ENCODE results near the gene CDH24. TPM values are rescaled to one million over a fixed set of nuclear protein-coding genes. Genes with fewer than 3 reads are reported as not detected.

Gene CDH24
- total and polyA plus RNA-seq, 2 of the 13 experiments (the other 11 are each of a cell fraction or from before 2014, with no cell fraction given), result 0.69 to 0.99 TPM

DNA sequence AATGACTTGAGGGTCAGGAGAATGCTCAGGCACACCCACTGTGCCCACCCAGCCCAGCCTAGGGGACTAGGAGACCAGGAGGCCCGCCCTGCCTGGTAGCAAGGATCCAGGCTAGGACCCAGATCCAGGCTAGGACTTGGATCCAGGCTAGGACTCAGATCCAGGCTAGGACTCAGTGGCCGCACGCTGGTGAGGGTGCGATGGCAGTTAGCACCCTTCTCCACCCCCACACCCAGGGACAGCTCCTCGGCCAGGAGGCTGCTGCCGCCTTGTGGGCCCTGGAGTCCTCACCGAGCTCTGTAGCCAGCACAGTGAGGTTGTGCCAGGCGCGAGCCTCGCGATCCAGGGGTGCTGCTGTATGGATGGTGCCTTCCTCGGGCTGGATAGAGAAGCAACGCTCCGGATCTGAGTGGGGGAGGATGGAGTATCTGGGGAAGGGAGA is 5.1 kb downstream of the CDH24 start (continued):
- TF ChIP-seq ISX (CRISPR knock-in tag; conservative IDR thresholded peaks at IDR 0.05) (no peak), ZNF577 (CRISPR knock-in tag; IDR thresholded peaks at IDR 0.05; ENCODE audit: borderline replicate concordance, low read depth) (no peak), FLYWCH1 (CRISPR knock-in tag; IDR thresholded peaks at IDR 0.05) (no peak), NR3C1 (CRISPR knock-in tag; IDR thresholded peaks at IDR 0.05) (no peak), DNMT3B (CRISPR knock-in tag; conservative IDR thresholded peaks at IDR 0.05) (no peak), SALL2 (CRISPR knock-in tag; IDR thresholded peaks at IDR 0.05) (0 out of 2 replicates have a peak, but pooled peaks have one; percentile 24), TIGD3 (CRISPR knock-in tag; IDR thresholded peaks at IDR 0.05; ENCODE audit: borderline replicate concordance) (no peak), ZFP36L1 (CRISPR knock-in tag; IDR thresholded peaks at IDR 0.05) (no peak), ZKSCAN8 (CRISPR knock-in tag; IDR thresholded peaks at IDR 0.05; ENCODE audit: borderline replicate concordance) (no peak), ZNF264 (CRISPR knock-in tag; IDR thresholded peaks at IDR 0.05) (no peak), KLF12 (CRISPR knock-in tag; IDR thresholded peaks at IDR 0.05; ENCODE audit: borderline replicate concordance) (no peak; the same call in 1 of the 2 replicates), ZKSCAN5 (CRISPR knock-in tag; IDR thresholded peaks at IDR 0.05) (no peak), ZNF142 (CRISPR knock-in tag; IDR thresholded peaks at IDR 0.05) (0 out of 2 replicates have a peak, but pooled peaks have one; percentile 49), XBP1 (CRISPR knock-in tag; IDR thresholded peaks at IDR 0.05) (no peak), SOX13 (IDR thresholded peaks at IDR 0.05) (no peak), SOX13 (CRISPR knock-in tag; conservative IDR thresholded peaks at IDR 0.05 in 1 of 2, IDR thresholded peaks at IDR 0.05 in 1 of 2) (no peak), KDM3A (CRISPR knock-in tag; IDR thresholded peaks at IDR 0.05; ENCODE audit: low read depth) (no peak), SMARCC2 (IDR thresholded peaks at IDR 0.05) (no peak), NFKB2 (CRISPR knock-in tag; IDR thresholded peaks at IDR 0.05; ENCODE audit: borderline replicate concordance) (peak; percentile 65; the same call in 1 of the 2 replicates), ZBTB43 (CRISPR knock-in tag; conservative IDR thresholded peaks at IDR 0.05) (no peak), MEIS2 (CRISPR knock-in tag; IDR thresholded peaks at IDR 0.05) (no peak)
- TF ChIP-seq, protein P1, sequence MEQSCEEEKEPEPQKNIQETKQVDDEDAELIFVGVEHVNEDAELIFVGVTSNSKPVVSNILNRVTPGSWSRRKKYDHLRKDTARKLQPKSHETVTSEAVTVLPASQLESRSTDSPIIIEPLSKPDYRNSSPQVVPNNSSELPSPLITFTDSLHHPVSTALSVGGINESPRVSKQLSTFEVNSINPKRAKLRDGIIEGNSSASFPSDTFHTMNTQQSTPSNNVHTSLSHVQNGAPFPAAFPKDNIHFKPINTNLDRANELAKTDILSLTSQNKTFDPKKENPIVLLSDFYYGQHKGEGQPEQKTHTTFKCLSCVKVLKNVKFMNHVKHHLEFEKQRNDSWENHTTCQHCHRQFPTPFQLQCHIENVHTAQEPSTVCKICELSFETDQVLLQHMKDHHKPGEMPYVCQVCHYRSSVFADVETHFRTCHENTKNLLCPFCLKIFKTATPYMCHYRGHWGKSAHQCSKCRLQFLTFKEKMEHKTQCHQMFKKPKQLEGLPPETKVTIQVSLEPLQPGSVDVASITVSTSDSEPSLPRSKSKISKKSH (CRISPR knock-in tag; IDR thresholded peaks at IDR 0.05; ENCODE audit: borderline replicate concordance), result 0 out of 2 replicates have a peak, but pooled peaks have one; percentile 23
